GM12878 (cell line): ENCODE measurements around the gene MYH2. TPM values are rescaled to one million over a fixed set of nuclear protein-coding genes. Genes with fewer than 3 reads are reported as not detected.

ENCODE experiments used
- ATAC-seq: fragments of 200-7000 bp; cut with Tn5 transposase; 3 replicates; pipeline ENCODE4 v1.9.1; 2020; ENCODE audit warnings: mild to moderate bottlenecking, moderate library complexity
- BruUV-seq: library from RNA; stranded (reverse); fragments of 400-500 nt; replicated peaks from 2 replicates; lab custom pipeline; 2021; lab: Mats Ljungman, UMichigan
- CTCF ChIA-PET: fragments of 300-600 bp; sonication (Branson Sonifier 250); formaldehyde crosslinking; extraction: SDS; loops from one replicate; lab custom pipeline; 2021; ENCODE audit warnings: inconsistent platforms; lab: Yijun Ruan, JAX
- POLR2A ChIA-PET: fragments of 350-600 bp; formaldehyde crosslinking; extraction: SDS; loops from one replicate; lab custom pipeline; 2021; ENCODE audit warnings: inconsistent platforms; lab: Charles Lee
- RAD21 ChIA-PET: fragments of 300-600 bp; sonication (Branson Sonifier 250); formaldehyde crosslinking; loops from one replicate; lab custom pipeline; 2023; ENCODE audit warnings: antibody characterized with exemption; ENCODE audit not compliant: unreplicated experiment; lab: Charles Lee
- SMC1A ChIA-PET: fragments of 300-600 bp; sonication (Branson Sonifier 250); formaldehyde crosslinking; loops from one replicate; lab custom pipeline; 2023; ENCODE audit not compliant: unreplicated experiment, uncharacterized antibody; lab: Charles Lee
- DNase-seq: peaks from one replicate; pipeline ENCODE4 v3.0.0-alpha.2; 2011; ENCODE audit warnings: low read depth, low spot score
- FAIRE-seq: peaks from 3 replicates; lab custom pipeline; 2011; peaks lifted over from hg19 to GRCh38; lab: Jason Lieb, UNC
- H2AFZ ChIP-seq: 2 replicates; pipeline ENCODE4 v1.6.0; 2011; ENCODE audit warnings: low read depth, low read length, control low read depth; ENCODE audit not compliant: control insufficient read depth
- H3K27ac ChIP-seq: 2 replicates; pipeline ENCODE4 v1.5.1; 2011; ENCODE audit warnings: control low read depth; ENCODE audit not compliant: control insufficient read depth, insufficient read depth
- H3K27me3 ChIP-seq, 2 experiments: replicated peaks in 1 of 2; 2 replicates each; pipeline versions ENCODE4 v1.6.0 to v1.6.1; 2011; ENCODE audit warnings: low read length in 1 of 2; ENCODE audit not compliant: control insufficient read depth in 2 of 2, insufficient read depth in 2 of 2
- H3K36me3 ChIP-seq, 2 experiments: 2 replicates each; pipeline ENCODE4 v1.5.1; 2011; ENCODE audit warnings: low read length in 1 of 2; ENCODE audit not compliant: control insufficient read depth in 2 of 2, insufficient read depth in 2 of 2
- H3K4me1 ChIP-seq: 2 replicates; pipeline ENCODE4 v1.6.1; 2011; ENCODE audit warnings: mild to moderate bottlenecking, low read length, moderate library complexity, mixed read lengths; ENCODE audit not compliant: control insufficient read depth, insufficient read depth
- H3K4me2 ChIP-seq: 2 replicates; pipeline ENCODE4 v1.6.0; 2011; ENCODE audit warnings: control low read depth; ENCODE audit not compliant: control insufficient read depth, insufficient read depth
- H3K4me3 ChIP-seq: fragments of 200-600 bp; sonication (generic); 2 replicates; pipeline ENCODE4 v1.5.1; 2016
- H3K79me2 ChIP-seq: 2 replicates; pipeline ENCODE4 v1.6.0; 2011; ENCODE audit warnings: low read length; ENCODE audit not compliant: control insufficient read depth, insufficient read depth
- H3K9ac ChIP-seq: 2 replicates; pipeline ENCODE4 v1.8.0; 2011; ENCODE audit warnings: low read length, control low read depth, mixed read lengths; ENCODE audit not compliant: control insufficient read depth, insufficient read depth
- H3K9me3 ChIP-seq: replicated peaks from 3 replicates; pipeline ENCODE4 v1.5.1; 2011; ENCODE audit warnings: mild to moderate bottlenecking, low read length; ENCODE audit not compliant: control insufficient read depth, insufficient read depth
- H4K20me1 ChIP-seq: 2 replicates; pipeline ENCODE4 v1.6.0; 2011; ENCODE audit not compliant: control insufficient read depth, insufficient read depth
- CEBPZ ChIP-seq: fragments of 150-350 bp; IDR thresholded peaks from 2 replicates; pipeline ENCODE4 v1.6.1; 2016; ENCODE audit warnings: low read depth, low read length
- KLF5 ChIP-seq: fragments of 450-650 bp; IDR thresholded peaks from 2 replicates; pipeline ENCODE4 v1.6.1; 2014; ENCODE audit warnings: mild to moderate bottlenecking; ENCODE audit not compliant: partially characterized antibody
- LARP7 ChIP-seq: fragments of 450-650 bp; IDR thresholded peaks from 2 replicates; pipeline ENCODE4 v1.6.1; 2017; ENCODE audit warnings: mild to moderate bottlenecking
- POLR2AphosphoS2 ChIP-seq: IDR thresholded peaks from 2 replicates; pipeline ENCODE4 v1.6.1; 2011; ENCODE audit warnings: low read depth, mild to moderate bottlenecking, low read length, improper control_type of control experiment, moderate library complexity
- WGBS: methylation state at CpG from one replicate; pipeline ENCODE4 v1.1.6; 2016; ENCODE audit warnings: low lambda C conversion rate; ENCODE audit not compliant: insufficient replicate concordance, insufficient coverage; ENCODE audit errors: missing lambda C conversion rate; 5-methylcytosine and 5-hydroxymethylcytosine counted together
- in situ Hi-C: fragments of 300-500 bp; cut with MboI; formaldehyde crosslinking; loops from 9 replicates; pipeline ENCODE4 v1.14.3; 2018; ENCODE audit warnings: mixed read lengths
- intact Hi-C: fragments of 100-400 bp; cut with micrococcal nuclease; formaldehyde crosslinking; loops from one replicate; pipeline ENCODE4 v1.14.2; 2022; ENCODE audit not compliant: unreplicated experiment
- polyA plus RNA-seq, 11 experiments: library from polyadenylated mRNA; depleted of rRNA in 4 of 11; unstranded in 6 of 11; stranded (reverse) in 5 of 11; fragments of >200 nt; fragmentation: Nextera tagmentation in 4 of 11; fragmentation: Illumina TruSeq in 1 of 11; extraction: Ambion mirVana in 4 of 11; extraction: Trizol in 1 of 11; gene quantifications; 1 replicate in 1 of 11; 2 replicates in 10 of 11; pipeline versions ENCODE4 v1.2.1 to v1.2.3, GENCODE V29; 2011 to 2016; ENCODE audit warnings: inconsistent platforms in 2 of 11, missing spikeins in 2 of 11, low read depth in 1 of 11
- total RNA-seq, 4 experiments: library from RNA; depleted of rRNA in 3 of 4; stranded (reverse); fragments of >200 nt in 3 of 4; fragmentation: Illumina TruSeq in 1 of 4; extraction: Trizol in 1 of 4; gene quantifications; 2 replicates each; pipeline versions ENCODE4 v1.2.1 to v1.2.3, GENCODE V29; 2013 to 2021
- TF ChIP-seq, protein P1 (sequence below): IDR thresholded peaks from 2 replicates; pipeline ENCODE4 v1.6.1; 2012; ENCODE audit warnings: mild to moderate bottlenecking, low read depth, low read length
- TF ChIP-seq, protein P2 (sequence below): fragments of 450-650 bp; IDR thresholded peaks from 2 replicates; pipeline ENCODE4 v1.6.1; 2017; ENCODE audit warnings: mild to moderate bottlenecking, low read depth, inconsistent platforms; ENCODE audit not compliant: poor library complexity, severe bottlenecking

Gene MYH2
- total and polyA plus RNA-seq, 10 of the 15 experiments (the other 5 are each of a cell fraction or from before 2014, with no cell fraction given) = not detected

- 0 out of 4 replicates have a peak, but pooled peaks cover 0 to 2% of the 10 kb centered on the region in 2 experiments for H3K27me3 ChIP-seq
- in situ Hi-C loops (no loop called here), intact Hi-C loops (no loop called here)
- ChIA-PET CTCF (no interaction called here), SMC1A (no interaction called here), RAD21 (no interaction called here), POLR2A (no interaction called here)
- H3K36me3 ChIP-seq = no peaks in the 10 kb centered on the region
- no peaks in the 10 kb centered on the region for H4K20me1 ChIP-seq
- H3K4me2 ChIP-seq = no peak overlapping the region
- H3K4me1 ChIP-seq = no peaks in the 10 kb centered on the region
- H3K9me3 ChIP-seq = no peaks in the 10 kb centered on the region
- H3K79me2 ChIP-seq = no peaks in the 10 kb centered on the region
- FAIRE-seq = no peak
- WGBS = 0% methylated on average over 2 of the region's 2 CpGs
- no peak for DNase-seq
- no peak overlapping the region for H3K4me3 ChIP-seq
- no peak for TF ChIP-seq KLF5
- TF ChIP-seq, protein P1, sequence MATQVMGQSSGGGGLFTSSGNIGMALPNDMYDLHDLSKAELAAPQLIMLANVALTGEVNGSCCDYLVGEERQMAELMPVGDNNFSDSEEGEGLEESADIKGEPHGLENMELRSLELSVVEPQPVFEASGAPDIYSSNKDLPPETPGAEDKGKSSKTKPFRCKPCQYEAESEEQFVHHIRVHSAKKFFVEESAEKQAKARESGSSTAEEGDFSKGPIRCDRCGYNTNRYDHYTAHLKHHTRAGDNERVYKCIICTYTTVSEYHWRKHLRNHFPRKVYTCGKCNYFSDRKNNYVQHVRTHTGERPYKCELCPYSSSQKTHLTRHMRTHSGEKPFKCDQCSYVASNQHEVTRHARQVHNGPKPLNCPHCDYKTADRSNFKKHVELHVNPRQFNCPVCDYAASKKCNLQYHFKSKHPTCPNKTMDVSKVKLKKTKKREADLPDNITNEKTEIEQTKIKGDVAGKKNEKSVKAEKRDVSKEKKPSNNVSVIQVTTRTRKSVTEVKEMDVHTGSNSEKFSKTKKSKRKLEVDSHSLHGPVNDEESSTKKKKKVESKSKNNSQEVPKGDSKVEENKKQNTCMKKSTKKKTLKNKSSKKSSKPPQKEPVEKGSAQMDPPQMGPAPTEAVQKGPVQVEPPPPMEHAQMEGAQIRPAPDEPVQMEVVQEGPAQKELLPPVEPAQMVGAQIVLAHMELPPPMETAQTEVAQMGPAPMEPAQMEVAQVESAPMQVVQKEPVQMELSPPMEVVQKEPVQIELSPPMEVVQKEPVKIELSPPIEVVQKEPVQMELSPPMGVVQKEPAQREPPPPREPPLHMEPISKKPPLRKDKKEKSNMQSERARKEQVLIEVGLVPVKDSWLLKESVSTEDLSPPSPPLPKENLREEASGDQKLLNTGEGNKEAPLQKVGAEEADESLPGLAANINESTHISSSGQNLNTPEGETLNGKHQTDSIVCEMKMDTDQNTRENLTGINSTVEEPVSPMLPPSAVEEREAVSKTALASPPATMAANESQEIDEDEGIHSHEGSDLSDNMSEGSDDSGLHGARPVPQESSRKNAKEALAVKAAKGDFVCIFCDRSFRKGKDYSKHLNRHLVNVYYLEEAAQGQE = no peak
- no peak overlapping the region for H3K9ac ChIP-seq
- ATAC-seq = no peak
- H2AFZ ChIP-seq = no peak overlapping the region
- BruUV-seq = no TSS peak
- no peak overlapping the region for H3K27ac ChIP-seq
These were observed 36.6 kb downstream of the MYH2 start for GRCh38 chr17:10512856-10513255.

GRCh38 chr17:10499950-10500349 lies 49.5 kb downstream of the MYH2 start:
- H3K36me3 ChIP-seq = no peaks in the 10 kb centered on the region
- TF ChIP-seq LARP7 (no peak), POLR2AphosphoS2 (no peak), CEBPZ (no peak)
- TF ChIP-seq, protein P2, sequence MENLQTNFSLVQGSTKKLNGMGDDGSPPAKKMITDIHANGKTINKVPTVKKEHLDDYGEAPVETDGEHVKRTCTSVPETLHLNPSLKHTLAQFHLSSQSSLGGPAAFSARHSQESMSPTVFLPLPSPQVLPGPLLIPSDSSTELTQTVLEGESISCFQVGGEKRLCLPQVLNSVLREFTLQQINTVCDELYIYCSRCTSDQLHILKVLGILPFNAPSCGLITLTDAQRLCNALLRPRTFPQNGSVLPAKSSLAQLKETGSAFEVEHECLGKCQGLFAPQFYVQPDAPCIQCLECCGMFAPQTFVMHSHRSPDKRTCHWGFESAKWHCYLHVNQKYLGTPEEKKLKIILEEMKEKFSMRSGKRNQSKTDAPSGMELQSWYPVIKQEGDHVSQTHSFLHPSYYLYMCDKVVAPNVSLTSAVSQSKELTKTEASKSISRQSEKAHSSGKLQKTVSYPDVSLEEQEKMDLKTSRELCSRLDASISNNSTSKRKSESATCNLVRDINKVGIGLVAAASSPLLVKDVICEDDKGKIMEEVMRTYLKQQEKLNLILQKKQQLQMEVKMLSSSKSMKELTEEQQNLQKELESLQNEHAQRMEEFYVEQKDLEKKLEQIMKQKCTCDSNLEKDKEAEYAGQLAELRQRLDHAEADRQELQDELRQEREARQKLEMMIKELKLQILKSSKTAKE = no peak

More at GRCh38 chr17:10499950-10500349, 49.5 kb downstream of the MYH2 start:
- no peaks in the 10 kb centered on the region for H3K4me1 ChIP-seq
- ChIA-PET RAD21 (no interaction called here), CTCF (no interaction called here), POLR2A (no interaction called here), SMC1A (no interaction called here)
- in situ Hi-C loops (no loop called here), intact Hi-C loops (no loop called here)
- no peak overlapping the region for H3K9ac ChIP-seq
- 0 out of 4 replicates have a peak, but pooled peaks cover 0 to 1% of the 10 kb centered on the region in 2 experiments for H3K27me3 ChIP-seq
- no peak for FAIRE-seq
- no peak overlapping the region for H2AFZ ChIP-seq
- 51% methylated on average over 3 of the region's 3 CpGs for WGBS
- BruUV-seq = no TSS peak
- H3K4me3 ChIP-seq = no peak overlapping the region
- H3K4me2 ChIP-seq = no peak overlapping the region
- no peak for ATAC-seq
- H3K79me2 ChIP-seq = no peaks in the 10 kb centered on the region
- no peak for DNase-seq
- no peaks in the 10 kb centered on the region for H4K20me1 ChIP-seq
- no peaks in the 10 kb centered on the region for H3K9me3 ChIP-seq
- no peak overlapping the region for H3K27ac ChIP-seq
